ENCODE data around the gene CARD16.

The CARD16 gene

DNA sequence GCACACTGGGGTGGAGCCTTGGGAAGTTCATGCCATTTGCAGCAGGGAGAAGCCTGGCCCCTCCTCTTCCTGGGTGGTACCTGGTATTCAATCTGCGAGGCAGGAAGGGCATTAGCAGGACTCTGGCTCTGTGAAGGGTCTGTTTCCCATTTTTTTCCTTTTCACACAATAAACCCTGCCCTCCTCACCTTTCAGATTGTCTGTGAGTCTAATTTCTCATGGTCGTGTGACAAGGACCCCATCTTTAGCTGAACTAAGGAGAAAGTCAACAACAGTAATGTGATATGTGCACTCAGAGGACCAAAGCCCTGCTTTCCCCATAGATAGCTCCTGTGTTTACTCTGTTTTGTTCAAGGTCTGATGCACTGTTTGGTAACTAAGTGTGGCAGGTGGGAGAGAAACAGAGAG lies 50.1 kb downstream of the CARD16 start:
- Histone ChIP-seq H3K4me3 (ENCODE audit: low read depth, low read length) (no peak overlapping the region), H3K79me2 (ENCODE audit: control insufficient read depth, insufficient read depth, low read length, unreplicated experiment) (no peaks in the 10 kb centered on the region), H3K27me3 (ENCODE audit: insufficient read depth, low read length) (no peaks in the 10 kb centered on the region), H3K4me1 (ENCODE audit: control insufficient read depth, insufficient read depth, low read length, unreplicated experiment) (no peaks in the 10 kb centered on the region), H3K27ac (ENCODE audit: low read depth, low read length) (no peak overlapping the region), H2AFZ (ENCODE audit: low read length, unreplicated experiment) (no peak overlapping the region), H3K36me3 (ENCODE audit: insufficient read depth, low read length) (no peaks in the 10 kb centered on the region)

DNA sequence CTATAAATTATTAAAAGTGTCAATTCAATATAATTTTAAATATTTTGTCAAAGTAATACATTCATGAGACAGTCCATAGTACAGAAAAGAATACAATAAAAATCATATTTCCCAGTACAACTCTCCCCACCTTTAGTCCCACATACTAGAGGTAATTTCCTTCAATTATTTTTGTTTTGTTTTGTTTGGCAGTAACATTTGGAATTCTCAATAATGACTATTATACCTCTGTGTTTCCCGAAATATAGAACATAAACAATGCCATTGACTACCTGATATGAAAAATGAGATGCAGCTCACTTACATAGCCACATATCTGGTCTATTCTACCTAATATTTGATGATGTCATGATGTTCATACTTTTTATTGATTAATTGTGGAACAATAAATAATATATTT lies 52.4 kb downstream of the CARD16 start:
- Histone ChIP-seq H3K27ac (ENCODE audit: low read depth, low read length) (no peak overlapping the region), H3K27me3 (ENCODE audit: insufficient read depth, low read length) (no peaks in the 10 kb centered on the region), H3K79me2 (ENCODE audit: control insufficient read depth, insufficient read depth, low read length, unreplicated experiment) (no peaks in the 10 kb centered on the region), H3K4me3 (ENCODE audit: low read depth, low read length) (no peak overlapping the region), H3K36me3 (ENCODE audit: insufficient read depth, low read length) (no peaks in the 10 kb centered on the region), H3K4me1 (ENCODE audit: control insufficient read depth, insufficient read depth, low read length, unreplicated experiment) (no peaks in the 10 kb centered on the region), H2AFZ (ENCODE audit: low read length, unreplicated experiment) (no peak overlapping the region)

DNA sequence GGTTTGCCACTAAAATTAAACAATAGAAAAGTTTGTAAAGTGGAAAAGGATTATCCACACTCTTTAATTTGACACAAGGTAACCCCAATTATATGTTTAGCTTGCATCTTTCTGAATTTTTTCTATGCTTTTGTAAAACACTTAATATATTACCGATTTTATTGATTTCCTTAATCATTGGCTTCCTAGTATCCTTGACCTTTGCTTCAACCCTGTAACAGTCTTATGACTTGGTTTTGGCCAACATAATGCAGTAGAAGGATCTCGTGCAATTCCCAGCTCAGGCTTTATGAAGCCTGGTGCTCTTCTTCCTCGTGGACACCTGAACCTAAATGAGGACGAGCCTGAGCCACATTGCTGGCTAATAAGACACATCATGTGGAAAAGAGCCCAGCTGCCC lies 53.1 kb downstream of the CARD16 start:
- Histone ChIP-seq H3K79me2 (ENCODE audit: control insufficient read depth, insufficient read depth, low read length, unreplicated experiment) (no peaks in the 10 kb centered on the region), H3K4me1 (ENCODE audit: control insufficient read depth, insufficient read depth, low read length, unreplicated experiment) (no peaks in the 10 kb centered on the region), H2AFZ (ENCODE audit: low read length, unreplicated experiment) (no peak overlapping the region), H3K4me3 (ENCODE audit: low read depth, low read length) (no peak overlapping the region), H3K27me3 (ENCODE audit: insufficient read depth, low read length) (no peaks in the 10 kb centered on the region), H3K27ac (ENCODE audit: low read depth, low read length) (no peak overlapping the region), H3K36me3 (ENCODE audit: insufficient read depth, low read length) (no peaks in the 10 kb centered on the region)
